ENCODE results near the gene SSR2. TPM values are rescaled to one million over a fixed set of nuclear protein-coding genes. Genes with fewer than 3 reads are reported as not detected.

The SSR2 gene
- total RNA-seq, 1 donor from 2014 or later, result 217 TPM

- DNase-seq (ENCODE audit: low spot score), result no peak
Measured at GRCh38 chr1:155974208-155975115, 46.3 kb downstream of the SSR2 start.

DNA sequence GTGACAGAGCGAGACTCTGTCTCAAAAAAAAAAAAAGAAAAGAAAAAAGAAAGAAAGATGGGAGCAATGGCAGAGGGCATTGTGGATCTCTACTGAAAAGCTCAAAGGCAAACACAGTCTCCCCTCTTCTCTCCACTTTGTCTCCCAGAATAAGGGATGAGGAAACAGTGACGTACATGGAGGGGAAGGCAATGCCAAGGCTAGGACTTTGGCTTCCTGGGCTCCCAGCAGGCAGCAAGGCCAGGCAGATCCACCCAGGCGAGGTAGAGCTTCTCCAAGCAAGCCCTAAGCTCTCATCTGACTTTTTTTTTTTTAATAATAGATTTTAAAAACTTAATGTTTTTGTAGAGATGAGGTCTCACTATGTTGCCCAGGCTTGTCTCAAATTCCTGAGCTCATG, 47.0 kb downstream of the SSR2 start:
- no peak for DNase-seq (ENCODE audit: low spot score)

DNA sequence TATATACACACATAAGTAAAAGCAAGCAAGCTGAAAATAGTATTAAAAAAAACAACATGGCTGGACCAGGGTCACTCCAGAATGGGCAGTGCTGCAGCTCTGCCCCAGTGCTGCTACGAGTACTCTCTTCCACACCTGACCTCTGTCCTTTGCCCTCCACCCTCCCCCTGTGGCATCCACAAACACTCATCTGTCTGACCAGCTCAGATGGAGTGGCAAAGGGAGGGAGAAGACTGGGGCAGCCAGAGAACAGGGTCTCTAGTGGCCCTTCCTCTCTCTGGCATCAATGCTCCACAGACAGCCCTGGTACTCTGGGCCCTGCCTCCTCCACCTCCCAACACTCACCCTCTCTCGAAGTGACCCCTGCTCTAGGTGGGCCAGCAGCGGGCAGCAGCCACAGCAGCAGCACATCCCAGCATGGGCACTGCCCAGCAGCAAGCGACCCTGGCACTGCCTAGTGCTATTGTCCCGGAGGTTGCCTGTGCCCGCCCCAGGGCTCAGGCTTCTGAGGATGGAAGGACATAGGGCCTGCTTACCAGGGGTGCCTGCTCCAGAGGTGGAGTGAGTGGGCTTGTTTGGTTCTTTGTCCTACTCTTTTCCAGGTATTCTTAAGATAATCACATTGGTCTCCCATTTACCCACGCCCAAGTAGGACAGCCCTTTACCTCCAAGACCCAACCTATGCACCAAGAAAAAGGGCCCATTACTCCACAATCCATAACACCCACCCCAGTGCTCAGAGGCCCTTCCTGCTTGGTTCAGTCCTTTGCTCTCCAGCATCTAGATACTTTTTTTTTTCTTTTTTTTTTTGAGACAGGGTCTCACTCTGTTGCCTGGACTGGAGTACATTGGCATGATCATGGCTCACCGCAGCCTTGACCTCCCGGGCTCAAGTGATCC, 48.6 kb downstream of the SSR2 start:
- no peak for DNase-seq (ENCODE audit: low spot score)

GRCh38 chr1:155970531-155971167, 50.1 kb downstream of the SSR2 start:
- DNase-seq (ENCODE audit: low spot score), result peak; percentile 65

- no peak for DNase-seq (ENCODE audit: low spot score)
Measured at GRCh38 chr1:155969377-155969791, 51.4 kb downstream of the SSR2 start.

DNA sequence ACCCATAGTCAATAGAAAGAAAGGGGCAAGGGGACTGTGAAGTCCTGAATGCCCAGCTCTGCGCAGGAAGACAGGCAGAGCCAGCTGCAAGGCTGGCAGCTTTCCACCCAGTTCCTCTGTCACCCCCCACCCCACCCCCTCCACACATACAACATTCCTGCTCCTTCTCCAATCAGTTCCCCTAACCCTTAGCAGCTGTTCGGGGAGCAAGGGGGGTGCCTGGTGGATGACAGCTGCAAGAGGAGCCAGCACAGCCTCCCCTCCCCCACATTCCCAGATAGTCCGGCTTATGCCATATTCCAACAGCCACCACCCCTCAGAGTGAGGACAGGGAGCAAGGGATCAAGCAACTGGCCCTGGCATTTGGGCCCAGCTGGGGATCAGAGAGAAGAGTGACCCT, 52.1 kb downstream of the SSR2 start:
- no peak for DNase-seq (ENCODE audit: low spot score)

DNA sequence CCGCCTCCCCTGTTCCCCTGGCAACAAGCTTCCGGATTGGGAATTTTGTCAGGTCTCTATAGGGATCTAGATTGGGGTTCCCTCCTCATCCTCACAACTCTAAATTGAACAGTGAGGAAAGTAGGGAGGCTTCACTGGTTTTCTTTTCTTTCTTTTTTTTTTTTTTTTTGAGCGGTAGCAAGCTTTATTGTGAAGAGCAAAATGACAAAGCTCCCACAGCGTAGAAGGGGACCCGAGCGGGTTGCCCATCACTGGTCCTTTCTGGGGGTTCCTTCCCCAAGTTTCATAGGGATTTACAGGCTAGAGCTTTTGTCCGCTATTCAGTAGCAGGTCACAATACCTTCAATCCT, 52.7 kb downstream of the SSR2 start:
- DNase-seq (ENCODE audit: low spot score), result no peak

- no peak for DNase-seq (ENCODE audit: low spot score)
Measured at GRCh38 chr1:155967341-155968050, 53.3 kb downstream of the SSR2 start.

DNA sequence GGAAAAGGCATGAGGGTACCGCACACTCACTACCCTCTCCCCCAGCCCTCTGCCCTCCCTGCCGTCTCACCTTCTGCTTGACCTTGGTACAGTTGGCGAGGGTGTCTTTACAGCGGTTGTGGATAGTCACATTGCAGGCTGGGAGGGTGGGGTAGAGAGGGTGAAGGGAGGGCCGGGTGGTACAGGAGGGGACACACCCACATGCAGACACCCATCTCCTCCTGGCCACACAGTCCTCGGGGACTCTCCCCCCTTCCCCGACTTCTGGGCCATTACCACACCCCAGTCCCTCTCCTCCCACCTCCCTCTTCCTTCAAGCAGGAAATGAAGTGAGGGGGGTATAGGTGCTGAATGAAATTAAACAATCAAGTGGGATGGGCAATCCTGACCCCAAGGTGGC, 54.0 kb downstream of the SSR2 start:
- no peak for DNase-seq (ENCODE audit: low spot score)

GRCh38 chr1:155966135-155966534, 54.6 kb downstream of the SSR2 start:
- DNase-seq (ENCODE audit: low spot score), result no peak

- DNase-seq (ENCODE audit: low spot score), result no peak
Measured at GRCh38 chr1:155964193-155964592, 56.6 kb downstream of the SSR2 start.

GRCh38 chr1:155962599-155963211, 58.0 kb downstream of the SSR2 start:
- no peak for DNase-seq (ENCODE audit: low spot score)

DNA sequence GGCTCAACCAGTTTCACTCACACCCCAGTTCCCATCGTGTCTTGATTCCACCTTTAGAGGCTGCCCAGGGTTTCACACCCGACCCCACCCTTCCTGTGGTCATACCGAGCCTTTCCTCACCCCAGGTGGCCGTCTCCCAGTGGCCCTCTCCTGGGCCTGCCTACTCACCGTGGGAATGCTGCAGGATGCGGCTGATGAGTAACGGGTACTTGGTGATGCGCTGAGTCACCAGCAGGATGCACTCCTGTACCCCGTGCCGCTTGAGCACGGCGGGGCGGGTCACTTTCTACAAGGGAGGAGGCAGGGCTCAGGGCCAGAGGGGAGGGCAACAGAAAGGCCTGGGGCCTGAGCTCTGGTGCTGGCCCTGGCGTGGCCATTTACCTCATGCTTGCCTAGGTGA, 58.8 kb downstream of the SSR2 start:
- DNase-seq (ENCODE audit: low spot score), result no peak

GRCh38 chr1:155960081-155960745, 60.5 kb downstream of the SSR2 start:
- no peak for DNase-seq (ENCODE audit: low spot score)

Other genes starting within 250 kb of the SSR2 start
- 44.5 TPM for gene GON4L, start 163.7 kb downstream of the SSR2 start, total RNA-seq
- gene SYT11, start 161.4 kb downstream of the SSR2 start, total RNA-seq, result 23.4 TPM
- 38.9 TPM for gene RIT1, start 109.6 kb downstream of the SSR2 start, total RNA-seq
- gene KHDC4, start 86.5 kb downstream of the SSR2 start, total RNA-seq, result 44.5 TPM
- not detected for gene RXFP4, start 79.3 kb downstream of the SSR2 start, total RNA-seq
- gene ARHGEF2, start 42.4 kb downstream of the SSR2 start, total RNA-seq, result 142 TPM
- 34.1 TPM for gene UBQLN4, start 32.8 kb upstream of the SSR2 start, total RNA-seq
- gene LAMTOR2, start 33.8 kb upstream of the SSR2 start, total RNA-seq, result 77.0 TPM
- 103 TPM for gene RAB25, start 40.2 kb upstream of the SSR2 start, total RNA-seq
- gene MEX3A, start 61.5 kb upstream of the SSR2 start, total RNA-seq, result 1.4 TPM
- gene LMNA, start 93.8 kb upstream of the SSR2 start, total RNA-seq, result 293 TPM
- 24.4 TPM for gene SEMA4A, start 132.6 kb upstream of the SSR2 start, total RNA-seq
- 25.0 TPM for gene SLC25A44, start 173.2 kb upstream of the SSR2 start, total RNA-seq
- 43.4 TPM for gene PMF1, start 192.1 kb upstream of the SSR2 start, total RNA-seq
- gene BGLAP, start 221.2 kb upstream of the SSR2 start, total RNA-seq, result 3.0 TPM
- gene PAQR6, start 227.1 kb upstream of the SSR2 start, total RNA-seq, result 7.6 TPM